Fibroblast of lung (primary cell): ENCODE measurements around the gene NTN1. TPM values are rescaled to one million over a fixed set of nuclear protein-coding genes. Genes with fewer than 3 reads are reported as not detected.

Experiments used
- DNase-seq, 2 donors: peaks; one replicate each; pipeline versions ENCODE4 v3.0.0 to v3.0.0-alpha.2; 2010; ENCODE audit warnings: low read depth in 2 of 2
- H2AFZ ChIP-seq: 2 replicates; pipeline ENCODE4 v1.5.1; 2012; ENCODE audit warnings: low read length, control low read depth, inconsistent platforms
- H3K27ac ChIP-seq: 2 replicates; pipeline ENCODE4 v1.5.1; 2011; ENCODE audit warnings: low read length, control low read depth; ENCODE audit not compliant: insufficient read depth
- H3K27me3 ChIP-seq: 2 replicates; pipeline ENCODE4 v1.5.1; 2011; ENCODE audit warnings: mild to moderate bottlenecking, low read length; ENCODE audit not compliant: control insufficient read depth, insufficient read depth
- H3K36me3 ChIP-seq: 2 replicates; pipeline ENCODE4 v1.5.1; 2011; ENCODE audit warnings: low read length; ENCODE audit not compliant: control insufficient read depth, insufficient read depth
- H3K4me1 ChIP-seq: 2 replicates; pipeline ENCODE4 v1.5.1; 2011; ENCODE audit warnings: low read length; ENCODE audit not compliant: control insufficient read depth, insufficient read depth; ENCODE audit errors: extremely low read depth
- H3K4me2 ChIP-seq: 2 replicates; pipeline ENCODE4 v1.5.1; 2011; ENCODE audit warnings: low read length, control low read depth; ENCODE audit not compliant: insufficient read depth; ENCODE audit errors: extremely low read depth
- H3K4me3 ChIP-seq, 4 experiments: fragments of 200-600 bp in 1 of 4; sonication (generic) in 1 of 4; replicated peaks in 1 of 4; 2 replicates each; pipeline ENCODE4 v1.5.1; 2011 to 2016; ENCODE audit warnings: low read length in 4 of 4, low read depth in 3 of 4, mild to moderate bottlenecking in 3 of 4, control low read depth in 2 of 4, inconsistent platforms in 1 of 4, mixed read lengths in 1 of 4; ENCODE audit not compliant: insufficient read depth in 1 of 4; ENCODE audit errors: control extremely low read depth in 1 of 4
- H3K79me2 ChIP-seq: 2 replicates; pipeline ENCODE4 v1.5.1; 2012; ENCODE audit warnings: mild to moderate bottlenecking, low read length, inconsistent platforms; ENCODE audit not compliant: control insufficient read depth, insufficient read depth
- H3K9ac ChIP-seq: 2 replicates; pipeline ENCODE4 v1.5.1; 2011; ENCODE audit warnings: mild to moderate bottlenecking, low read length, control low read depth; ENCODE audit not compliant: insufficient read depth
- H3K9me3 ChIP-seq: 2 replicates; pipeline ENCODE4 v1.5.1; 2012; ENCODE audit warnings: low read depth, low read length; ENCODE audit not compliant: control insufficient read depth, insufficient read depth
- H4K20me1 ChIP-seq: 2 replicates; pipeline ENCODE4 v1.5.1; 2011; ENCODE audit warnings: low read length; ENCODE audit not compliant: control insufficient read depth, insufficient read depth; ENCODE audit errors: extremely low read depth
- CTCF ChIP-seq, 2 donors: IDR thresholded peaks in 1 of 2; conservative IDR thresholded peaks in 1 of 2; 1 replicate in 1 of 2; 2 replicates in 1 of 2; pipeline ENCODE4 v1.5.1; 2011 to 2012; ENCODE audit warnings: low read length in 2 of 2, control low read depth in 1 of 2, inconsistent platforms in 1 of 2, low read depth in 1 of 2, mild to moderate bottlenecking in 1 of 2
- EZH2 ChIP-seq: IDR thresholded peaks from 2 replicates; pipeline ENCODE4 v1.5.1; 2012; ENCODE audit warnings: low read length, control low read depth, mild to moderate bottlenecking; ENCODE audit errors: missing control alignments
- polyA plus RNA-seq, 2 donors: library from polyadenylated mRNA; depleted of rRNA in 1 of 2; stranded (reverse) in 1 of 2; unstranded in 1 of 2; fragments of >200 nt; gene quantifications; 2 replicates each; pipeline ENCODE4 v1.2.1, GENCODE V29; 2011 to 2012; ENCODE audit warnings: missing spikeins in 1 of 2
- total RNA-seq: library from RNA; depleted of rRNA; stranded (reverse); fragments of >200 nt; gene quantifications from 2 replicates; pipeline ENCODE4 v1.2.1, GENCODE V29; 2014

NTN1 gene
- total and polyA plus RNA-seq, 2 donors (not counting 1 experiment from before 2014, with no cell fraction given) = 0.17 to 3.1 TPM

GRCh38 chr17:9192010-9192409 is 170.7 kb downstream of the NTN1 start:
- Histone ChIP-seq H3K9ac (no peak overlapping the region), H4K20me1 (no peaks in the 10 kb centered on the region), H3K79me2 (no peaks in the 10 kb centered on the region), H3K4me2 (no peak overlapping the region), H3K9me3 (no peaks in the 10 kb centered on the region), H3K4me1 (no peaks in the 10 kb centered on the region), H3K4me3 (no peak overlapping the region), H3K27ac (no peak overlapping the region), H3K36me3 (no peaks in the 10 kb centered on the region), H3K27me3 (no peaks in the 10 kb centered on the region), H2AFZ (no peak overlapping the region)
- DNase-seq = peak; percentile 48 to 51
- TF ChIP-seq CTCF (conservative IDR thresholded peaks at IDR 0.05 in 1 of 2, IDR thresholded peaks at IDR 0.05 in 1 of 2; ENCODE audit: low read depth in 1 of 2, low read length in 2 of 2) (no peak), EZH2 (no peak)

- no peaks in the 10 kb centered on the region for H3K4me1 ChIP-seq
- no peak for DNase-seq
- H3K4me3 ChIP-seq = no peak overlapping the region
- no peak for TF ChIP-seq CTCF (conservative IDR thresholded peaks at IDR 0.05 in 1 of 2, IDR thresholded peaks at IDR 0.05 in 1 of 2; ENCODE audit: low read depth in 1 of 2, low read length in 2 of 2)
- TF ChIP-seq EZH2 = no peak
- no peak overlapping the region for H3K4me2 ChIP-seq
- no peak overlapping the region for H3K27ac ChIP-seq
- no peak overlapping the region for H2AFZ ChIP-seq
- H4K20me1 ChIP-seq = no peaks in the 10 kb centered on the region
- H3K9ac ChIP-seq = no peak overlapping the region
- no peaks in the 10 kb centered on the region for H3K9me3 ChIP-seq
- no peaks in the 10 kb centered on the region for H3K79me2 ChIP-seq
- H3K36me3 ChIP-seq = no peaks in the 10 kb centered on the region
- H3K27me3 ChIP-seq = no peaks in the 10 kb centered on the region
Measured at GRCh38 chr17:9195411-9195810, 174.1 kb downstream of the NTN1 start.

GRCh38 chr17:9195961-9196670 is 174.8 kb downstream of the NTN1 start:
- no peak overlapping the region for H3K27ac ChIP-seq
- H2AFZ ChIP-seq = no peak overlapping the region
- no peak overlapping the region for H3K4me3 ChIP-seq
- TF ChIP-seq CTCF (conservative IDR thresholded peaks at IDR 0.05 in 1 of 2, IDR thresholded peaks at IDR 0.05 in 1 of 2; ENCODE audit: low read depth in 1 of 2, low read length in 2 of 2) = no peak
- no peak for TF ChIP-seq EZH2
- no peaks in the 10 kb centered on the region for H3K9me3 ChIP-seq
- no peak overlapping the region for H3K9ac ChIP-seq
- no peaks in the 10 kb centered on the region for H3K79me2 ChIP-seq
- no peaks in the 10 kb centered on the region for H3K27me3 ChIP-seq
- H4K20me1 ChIP-seq = no peaks in the 10 kb centered on the region
- DNase-seq = no peak
- H3K4me2 ChIP-seq = no peak overlapping the region
- no peaks in the 10 kb centered on the region for H3K36me3 ChIP-seq
- no peaks in the 10 kb centered on the region for H3K4me1 ChIP-seq
